ENCODE measurements around the gene MYPOP. TPM values are rescaled to one million over a fixed set of nuclear protein-coding genes. Genes with fewer than 3 reads are reported as not detected.
"Not testable (repeated sequence)": the region's sequence is repeated elsewhere in the genome, so short reads cannot be mapped to it uniquely, and the experiment has no call there.

Gene MYPOP
- total and polyA plus RNA-seq, 3 experiments from 2014 or later, result 0.46 to 5.8 (median 4.9) TPM

DNA sequence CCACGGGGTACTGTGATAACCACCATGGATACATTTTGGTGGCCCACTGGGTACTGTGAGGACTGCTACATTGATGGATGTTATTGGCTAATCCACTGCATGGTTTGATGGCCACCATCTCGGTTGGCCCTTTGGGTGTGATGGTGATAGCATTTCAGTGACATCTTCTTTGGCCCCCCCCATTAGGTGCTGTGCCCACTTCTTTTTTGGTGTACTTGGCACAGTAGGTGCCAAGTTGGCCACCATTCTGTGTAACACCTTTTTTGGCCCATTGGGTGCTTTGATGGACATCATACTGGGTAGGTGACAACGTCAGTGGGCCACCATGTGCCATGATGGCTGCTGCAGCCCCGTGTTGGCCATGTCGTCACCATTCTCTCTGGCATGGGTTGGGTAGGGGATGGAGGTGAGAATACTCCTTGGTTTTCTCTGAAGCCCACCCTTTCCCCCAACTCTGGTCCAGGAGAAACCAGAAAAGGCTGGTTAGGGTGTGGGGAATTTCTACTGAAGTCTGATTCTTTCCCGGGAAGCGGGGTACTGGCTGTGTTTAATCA, 29.1 kb downstream of the MYPOP start:
- POLR2A ChIA-PET, result no interaction called here
- Mint-ChIP-seq H3K4me1 (peaks cover 10 to 16% (median 15%) of the 10 kb centered on the region in 3 donors), H3K27me3 (peaks cover 18 to 36% of the 10 kb centered on the region in 2 donors), H3K27ac (peak overlapping the region in 1 of 8 donors; percentile 5), H3K4me3 (no peak overlapping the region), H3K36me3 (no peaks in the 10 kb centered on the region), H3K9me3 (no peaks in the 10 kb centered on the region)
- H3K9me3 ChIP-seq (ENCODE audit: low read length), result no peaks in the 10 kb centered on the region
- H3K36me3 ChIP-seq (ENCODE audit: insufficient read depth, low read length), result no peaks in the 10 kb centered on the region
- CTCF ChIA-PET, result no interaction called here
- no peak overlapping the region for H3K27ac ChIP-seq (ENCODE audit: low read depth, low read length)
- H3K4me1 ChIP-seq (ENCODE audit: insufficient read depth, low read length), result peaks cover 10% of the 10 kb centered on the region
- no peak for DNase-seq
- H3K27me3 ChIP-seq (ENCODE audit: insufficient read depth, low read length, poor library complexity, severe bottlenecking), result no peaks in the 10 kb centered on the region
- no peak overlapping the region for H3K4me3 ChIP-seq (ENCODE audit: low read length)

DNA sequence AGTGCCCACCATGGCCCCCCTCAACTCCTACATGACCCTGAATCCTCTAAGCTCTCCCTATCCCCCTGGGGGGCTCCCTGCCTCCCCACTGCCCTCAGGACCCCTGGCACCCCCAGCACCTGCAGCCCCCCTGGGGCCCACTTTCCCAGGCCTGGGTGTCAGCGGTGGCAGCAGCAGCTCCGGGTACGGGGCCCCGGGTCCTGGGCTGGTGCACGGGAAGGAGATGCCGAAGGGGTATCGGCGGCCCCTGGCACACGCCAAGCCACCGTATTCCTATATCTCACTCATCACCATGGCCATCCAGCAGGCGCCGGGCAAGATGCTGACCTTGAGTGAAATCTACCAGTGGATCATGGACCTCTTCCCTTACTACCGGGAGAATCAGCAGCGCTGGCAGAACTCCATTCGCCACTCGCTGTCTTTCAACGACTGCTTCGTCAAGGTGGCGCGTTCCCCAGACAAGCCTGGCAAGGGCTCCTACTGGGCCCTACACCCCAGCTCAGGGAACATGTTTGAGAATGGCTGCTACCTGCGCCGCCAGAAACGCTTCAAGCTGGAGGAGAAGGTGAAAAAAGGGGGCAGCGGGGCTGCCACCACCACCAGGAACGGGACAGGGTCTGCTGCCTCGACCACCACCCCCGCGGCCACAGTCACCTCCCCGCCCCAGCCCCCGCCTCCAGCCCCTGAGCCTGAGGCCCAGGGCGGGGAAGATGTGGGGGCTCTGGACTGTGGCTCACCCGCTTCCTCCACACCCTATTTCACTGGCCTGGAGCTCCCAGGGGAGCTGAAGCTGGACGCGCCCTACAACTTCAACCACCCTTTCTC, 30.1 kb downstream of the MYPOP start:
- no peaks in the 10 kb centered on the region for H3K9me3 ChIP-seq (ENCODE audit: low read length)
- Mint-ChIP-seq H3K27me3 (peaks cover 13 to 28% of the 10 kb centered on the region in 2 donors), H3K9me3 (no peaks in the 10 kb centered on the region), H3K4me3 (no peak overlapping the region), H3K36me3 (no peaks in the 10 kb centered on the region), H3K4me1 (peaks cover 6 to 10% (median 9%) of the 10 kb centered on the region in 3 donors), H3K27ac (no peak overlapping the region)
- DNase-seq, result no peak
- POLR2A ChIA-PET, result no interaction called here
- no peaks in the 10 kb centered on the region for H3K36me3 ChIP-seq (ENCODE audit: insufficient read depth, low read length)
- CTCF ChIA-PET, result no interaction called here
- H3K27ac ChIP-seq (ENCODE audit: low read depth, low read length), result no peak overlapping the region
- H3K4me1 ChIP-seq (ENCODE audit: insufficient read depth, low read length), result peaks cover 9% of the 10 kb centered on the region
- no peaks in the 10 kb centered on the region for H3K27me3 ChIP-seq (ENCODE audit: insufficient read depth, low read length, poor library complexity, severe bottlenecking)
- H3K4me3 ChIP-seq (ENCODE audit: low read length), result no peak overlapping the region

DNA sequence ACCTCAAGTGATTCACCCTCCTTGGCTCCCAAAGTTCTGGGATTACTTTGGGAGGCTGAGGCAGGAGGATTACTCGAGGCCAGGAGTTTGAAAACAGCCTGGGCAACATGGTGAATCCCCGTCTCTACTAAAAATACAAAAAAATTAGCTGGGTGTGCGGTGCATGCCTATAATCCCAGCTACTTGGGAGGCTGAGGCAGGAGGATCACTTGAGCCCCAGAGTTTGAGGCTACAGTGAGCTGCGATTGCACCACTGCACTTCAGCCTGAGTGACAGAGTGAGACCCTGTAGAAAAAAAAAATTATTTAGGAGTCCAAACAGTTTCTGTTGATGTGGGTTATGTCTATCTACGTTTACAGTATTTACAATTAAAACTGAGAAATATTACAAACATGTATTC, 31.6 kb downstream of the MYPOP start:
- Histone ChIP-seq H3K4me1 (ENCODE audit: insufficient read depth, low read length) (no peaks in the 10 kb centered on the region), H3K4me3 (ENCODE audit: low read length) (no peak overlapping the region), H3K27ac (ENCODE audit: low read depth, low read length) (no peak overlapping the region), H3K9me3 (ENCODE audit: low read length) (no peaks in the 10 kb centered on the region), H3K36me3 (ENCODE audit: insufficient read depth, low read length) (no peaks in the 10 kb centered on the region), H3K27me3 (ENCODE audit: insufficient read depth, low read length, poor library complexity, severe bottlenecking) (no peaks in the 10 kb centered on the region)
- no peaks in the 10 kb centered on the region for H3K36me3 Mint-ChIP-seq
- no peaks in the 10 kb centered on the region for H3K4me1 Mint-ChIP-seq
- DNase-seq, result no peak
- no peak overlapping the region for H3K4me3 Mint-ChIP-seq
- POLR2A ChIA-PET, result no interaction called here
- CTCF ChIA-PET, result interaction anchor here (1.2 to 2.2 kb wide), 2 partner anchors 12 to 54 kb away, joined by 3 to 9 read pairs; no protein-coding TSS in a partner anchor
- H3K27me3 Mint-ChIP-seq, result peaks cover 8 to 21% of the 10 kb centered on the region in 2 donors
- H3K27ac Mint-ChIP-seq, result no peak overlapping the region
- no peaks in the 10 kb centered on the region for H3K9me3 Mint-ChIP-seq

DNA sequence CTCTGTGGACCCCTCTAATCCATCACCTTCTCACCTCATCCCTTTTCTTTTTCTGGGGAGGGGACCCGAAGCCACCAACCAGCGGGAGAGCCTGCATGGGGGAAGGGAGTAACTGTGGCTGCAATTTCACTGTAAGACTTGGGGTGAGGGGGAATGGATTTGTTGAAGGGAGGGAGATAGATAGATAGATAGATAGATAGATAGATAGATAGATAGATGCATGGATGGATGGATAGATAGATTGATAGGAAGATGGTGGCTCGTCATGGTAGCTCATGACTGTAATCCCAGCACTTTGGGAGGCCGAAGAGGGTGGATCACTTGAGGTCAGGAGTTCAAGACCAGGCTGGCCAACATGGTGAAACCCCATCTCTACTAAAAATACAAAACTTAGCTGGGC, 35.2 kb downstream of the MYPOP start:
- H3K9me3 Mint-ChIP-seq, result not testable (repeated sequence)

DNA sequence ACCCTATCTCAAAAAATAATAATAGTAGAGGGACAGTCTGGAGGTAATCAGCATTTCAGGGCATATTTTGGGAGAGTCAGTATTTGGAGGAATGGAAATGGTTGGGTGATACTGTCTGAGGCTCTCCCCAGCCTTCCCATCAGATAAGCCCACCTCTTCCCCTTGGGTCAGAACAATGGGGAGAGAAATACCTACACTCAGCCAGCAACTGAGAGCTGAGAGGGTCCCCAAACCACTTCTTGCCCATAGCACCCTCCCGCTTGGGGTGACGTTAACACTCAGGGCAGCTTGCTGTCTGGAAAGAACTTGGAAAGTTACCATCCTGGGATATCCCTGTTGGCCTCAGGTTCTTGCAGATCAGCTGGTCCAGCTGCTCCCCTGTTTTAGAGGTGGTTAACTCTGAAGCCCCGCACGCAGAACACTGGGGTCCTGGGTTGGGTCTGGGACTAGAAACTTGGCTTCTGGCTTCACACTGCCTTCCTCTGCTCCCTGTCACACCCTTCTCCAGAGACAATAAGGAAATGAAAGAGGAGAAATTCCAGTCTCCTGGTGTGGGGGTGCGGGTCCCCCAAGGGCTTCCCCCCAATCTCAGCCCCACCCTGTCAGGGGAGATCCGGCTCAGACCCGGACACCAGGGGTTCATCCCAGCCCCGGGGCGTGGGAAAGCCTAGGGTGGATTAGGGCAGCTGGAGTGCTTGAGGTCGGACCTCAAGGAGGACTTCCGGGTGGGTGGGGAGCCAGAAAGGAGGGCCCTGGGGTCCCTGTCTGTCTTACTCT, 35.8 kb downstream of the MYPOP start:
- no peak for DNase-seq
- Mint-ChIP-seq H3K4me1 (peaks cover 17 to 28% (median 21%) of the 10 kb centered on the region in 3 donors), H3K27ac (no peak overlapping the region), H3K4me3 (no peak overlapping the region), H3K9me3 (no peaks in the 10 kb centered on the region), H3K27me3 (peaks cover 12 to 18% of the 10 kb centered on the region in 2 donors), H3K36me3 (peaks cover 0 to 10% (median 0%) of the 10 kb centered on the region in 3 donors)
- CTCF ChIA-PET, result interaction anchor here (1.0 kb wide), 1 partner anchor 16 kb away, joined by 3 read pairs; no protein-coding TSS in a partner anchor
- H3K27ac ChIP-seq (ENCODE audit: low read depth, low read length), result no peak overlapping the region
- H3K9me3 ChIP-seq (ENCODE audit: low read length), result no peaks in the 10 kb centered on the region
- peaks cover 16% of the 10 kb centered on the region for H3K4me1 ChIP-seq (ENCODE audit: insufficient read depth, low read length)
- H3K27me3 ChIP-seq (ENCODE audit: insufficient read depth, low read length, poor library complexity, severe bottlenecking), result peaks cover 4% of the 10 kb centered on the region
- H3K4me3 ChIP-seq (ENCODE audit: low read length), result no peak overlapping the region
- H3K36me3 ChIP-seq (ENCODE audit: insufficient read depth, low read length), result no peaks in the 10 kb centered on the region
- POLR2A ChIA-PET, result interaction anchor here (4.2 kb wide), 1 partner anchor 19 kb away, joined by 22 read pairs; the partner anchor contains the start of gene IRF2BP1

More for the DNA sequence above, 35.2 kb downstream of the MYPOP start:
- H3K27me3 ChIP-seq (ENCODE audit: insufficient read depth, low read length, poor library complexity, severe bottlenecking); H3K4me3 ChIP-seq (ENCODE audit: low read length); DNase-seq; H3K9me3 ChIP-seq (ENCODE audit: low read length); H3K4me3 Mint-ChIP-seq; H3K27ac Mint-ChIP-seq; H3K27ac ChIP-seq (ENCODE audit: low read depth, low read length); H3K4me1 ChIP-seq (ENCODE audit: insufficient read depth, low read length); H3K36me3 Mint-ChIP-seq; H3K36me3 ChIP-seq (ENCODE audit: insufficient read depth, low read length); POLR2A ChIA-PET: not testable (repeated sequence)
- peaks cover 12 to 22% (median 15%) of the 10 kb centered on the region in 3 donors for H3K4me1 Mint-ChIP-seq
- H3K27me3 Mint-ChIP-seq, result peaks cover 14 to 18% of the 10 kb centered on the region in 2 donors
- CTCF ChIA-PET, result interaction anchor here (1.0 kb wide), 1 partner anchor 15 kb away, joined by 3 read pairs; no protein-coding TSS in a partner anchor

DNA sequence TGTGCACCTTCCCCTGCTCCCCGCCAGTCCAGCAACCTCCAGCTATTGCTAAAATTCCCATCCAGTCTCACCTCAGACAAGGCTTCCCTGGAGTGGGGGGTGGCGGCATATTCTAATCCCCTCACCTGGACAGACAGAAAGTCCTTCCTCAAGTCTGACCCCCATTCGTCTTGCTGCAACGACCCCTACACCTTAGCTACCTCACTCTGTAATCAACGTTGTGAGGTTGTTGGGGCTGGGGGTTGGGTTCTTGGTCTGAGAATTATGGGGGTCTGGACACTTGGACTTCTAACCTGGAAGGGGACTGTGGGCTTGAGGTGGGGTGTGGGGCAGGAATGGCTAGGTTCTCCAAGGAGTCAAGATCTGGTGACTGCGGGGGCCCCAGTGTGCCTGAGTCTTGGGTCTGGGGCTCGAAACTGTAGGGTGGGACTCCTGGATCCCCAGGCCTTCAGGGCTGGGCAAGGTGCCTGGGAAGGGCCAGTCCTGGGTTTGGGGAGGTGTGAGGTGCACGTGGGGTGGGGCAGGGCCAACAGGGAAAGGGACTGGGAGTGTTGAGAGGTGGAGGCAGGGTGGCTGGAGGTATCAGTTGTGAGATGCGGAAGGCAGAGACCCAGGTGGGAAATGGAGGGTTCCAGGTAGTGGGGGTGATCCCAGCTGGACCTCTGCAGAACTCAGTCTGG, 37.0 kb downstream of the MYPOP start:
- Mint-ChIP-seq H3K9me3 (no peaks in the 10 kb centered on the region), H3K36me3 (peaks cover 0 to 12% (median 0%) of the 10 kb centered on the region in 3 donors), H3K27me3 (peaks cover 12 to 18% of the 10 kb centered on the region in 2 donors), H3K4me1 (peaks cover 23 to 36% (median 24%) of the 10 kb centered on the region in 3 donors), H3K27ac (no peak overlapping the region), H3K4me3 (peak overlapping the region in 4 of 7 donors; percentile 11 to 63 (median 46))
- CTCF ChIA-PET, result interaction anchor here (1.0 to 2.4 kb wide), 4 partner anchors 14 to 96 kb away, joined by 3 to 11 read pairs (median 3); partner anchors contain the start of gene SIX5
- no peak overlapping the region for H3K4me3 ChIP-seq (ENCODE audit: low read length)
- no peak overlapping the region for H3K27ac ChIP-seq (ENCODE audit: low read depth, low read length)
- peak in 1 of 5 donors; percentile 35 for DNase-seq
- peaks cover 4% of the 10 kb centered on the region for H3K27me3 ChIP-seq (ENCODE audit: insufficient read depth, low read length, poor library complexity, severe bottlenecking)
- no peaks in the 10 kb centered on the region for H3K9me3 ChIP-seq (ENCODE audit: low read length)
- peaks cover 16% of the 10 kb centered on the region for H3K4me1 ChIP-seq (ENCODE audit: insufficient read depth, low read length)
- POLR2A ChIA-PET, result interaction anchor here (4.2 kb wide), 1 partner anchor 21 kb away, joined by 22 read pairs; the partner anchor contains the start of gene IRF2BP1
- H3K36me3 ChIP-seq (ENCODE audit: insufficient read depth, low read length), result no peaks in the 10 kb centered on the region

DNA sequence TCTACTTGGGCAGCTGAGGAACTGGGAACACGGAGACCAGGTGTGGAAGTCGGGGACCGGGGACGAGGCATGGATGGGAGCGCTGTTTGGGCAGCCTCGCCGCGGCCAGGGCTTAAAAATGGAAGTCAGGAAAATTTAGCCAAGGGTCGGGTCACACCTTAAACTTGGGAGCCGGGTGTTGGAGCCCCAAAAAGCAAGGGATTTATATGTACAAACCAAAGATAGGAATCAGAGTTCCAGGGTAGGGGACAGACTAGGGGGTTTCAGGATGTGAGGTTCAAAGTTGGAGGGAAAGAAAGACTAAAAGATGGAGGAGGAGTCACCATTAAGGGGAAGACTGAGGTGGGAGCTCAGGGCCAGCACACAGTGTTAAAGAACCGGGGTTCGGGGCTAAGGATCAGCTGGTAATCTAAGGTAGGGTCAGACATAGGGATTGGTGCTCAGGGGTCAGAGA, 37.8 kb downstream of the MYPOP start:
- ChIA-PET POLR2A (interaction anchor here (4.2 kb wide), 1 partner anchor 21 kb away, joined by 22 read pairs; the partner anchor contains the start of gene IRF2BP1), CTCF (interaction anchor here (1.0 to 3.0 kb wide), 7 partner anchors 14 to 95 kb away, joined by 3 to 20 read pairs (median 3); partner anchors contain the start of genes IRF2BP1, MYPOP and SIX5)
- Histone ChIP-seq H3K4me3 (ENCODE audit: low read length) (no peak overlapping the region), H3K36me3 (ENCODE audit: insufficient read depth, low read length) (no peaks in the 10 kb centered on the region), H3K27ac (ENCODE audit: low read depth, low read length) (peak overlapping the region; percentile 18), H3K27me3 (ENCODE audit: insufficient read depth, low read length, poor library complexity, severe bottlenecking) (peaks cover 4% of the 10 kb centered on the region), H3K9me3 (ENCODE audit: low read length) (no peaks in the 10 kb centered on the region), H3K4me1 (ENCODE audit: insufficient read depth, low read length) (peaks cover 16% of the 10 kb centered on the region)
- Mint-ChIP-seq H3K27me3 (peaks cover 12 to 18% of the 10 kb centered on the region in 2 donors), H3K9me3 (no peaks in the 10 kb centered on the region), H3K4me3 (peak overlapping the region; percentile 53 to 85 (median 63)), H3K4me1 (peaks cover 23 to 36% (median 24%) of the 10 kb centered on the region in 3 donors), H3K36me3 (peaks cover 0 to 14% (median 0%) of the 10 kb centered on the region in 3 donors), H3K27ac (peak overlapping the region in 3 of 8 donors; percentile 64 to 84 (median 82))
- DNase-seq, result no peak
